Activated CD8-positive, alpha-beta memory T cell treated with anti-CD3 and anti-CD28 coated beads, Interleukin-2, amount 50 U/mL, for 24 hours (primary cell): ENCODE results near the gene FGF22.
"Not testable (repeated sequence)": the region's sequence is repeated elsewhere in the genome, so short reads cannot be mapped to it uniquely, and the experiment has no call there.

Experiments used
- DNase-seq: peaks from one replicate; pipeline ENCODE4 v3.0.0-alpha.2; 2020; ENCODE audit errors: extremely low read depth

Gene FGF22

DNA sequence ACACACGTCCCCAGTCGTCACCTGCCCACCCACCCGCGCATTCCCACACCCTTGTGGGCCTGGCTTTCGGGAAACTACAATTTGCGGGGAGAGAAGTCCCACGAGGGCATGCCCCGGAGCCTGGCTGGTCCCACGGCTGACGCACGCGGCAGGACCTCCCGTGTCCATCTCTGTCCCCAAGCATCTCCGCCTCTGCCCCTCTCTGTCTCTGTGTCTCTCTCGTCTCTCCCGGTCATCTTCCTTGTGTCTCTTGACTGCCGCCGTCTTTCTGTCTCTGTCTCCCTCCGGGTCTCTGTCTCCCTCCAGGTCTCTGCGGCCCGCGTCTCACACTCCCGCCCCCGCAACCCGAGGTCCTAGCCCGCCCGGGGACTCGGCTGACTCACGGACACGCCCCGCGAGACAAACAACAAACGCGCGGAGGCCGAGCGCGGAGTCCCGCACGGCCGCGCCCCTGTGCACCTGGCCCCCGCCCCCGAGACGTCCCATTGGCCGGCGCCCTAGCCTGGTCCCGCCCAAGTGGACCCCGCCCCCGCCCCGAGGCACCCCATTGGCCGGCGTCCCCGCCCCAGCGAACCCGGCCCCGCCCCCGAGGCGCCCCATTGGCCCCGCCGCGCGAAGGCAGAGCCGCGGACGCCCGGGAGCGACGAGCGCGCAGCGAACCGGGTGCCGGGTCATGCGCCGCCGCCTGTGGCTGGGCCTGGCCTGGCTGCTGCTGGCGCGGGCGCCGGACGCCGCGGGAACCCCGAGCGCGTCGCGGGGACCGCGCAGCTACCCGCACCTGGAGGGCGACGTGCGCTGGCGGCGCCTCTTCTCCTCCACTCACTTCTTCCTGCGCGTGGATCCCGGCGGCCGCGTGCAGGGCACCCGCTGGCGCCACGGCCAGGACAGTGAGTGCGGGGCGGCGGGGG is at the start of gene FGF22:
Gene FGF22, plus strand, starts transcription at position 627 of the 908 bp plus-strand sequence. Its CDS starts 47 bp downstream, at position 674.
- peak; percentile 77 for DNase-seq

DNA sequence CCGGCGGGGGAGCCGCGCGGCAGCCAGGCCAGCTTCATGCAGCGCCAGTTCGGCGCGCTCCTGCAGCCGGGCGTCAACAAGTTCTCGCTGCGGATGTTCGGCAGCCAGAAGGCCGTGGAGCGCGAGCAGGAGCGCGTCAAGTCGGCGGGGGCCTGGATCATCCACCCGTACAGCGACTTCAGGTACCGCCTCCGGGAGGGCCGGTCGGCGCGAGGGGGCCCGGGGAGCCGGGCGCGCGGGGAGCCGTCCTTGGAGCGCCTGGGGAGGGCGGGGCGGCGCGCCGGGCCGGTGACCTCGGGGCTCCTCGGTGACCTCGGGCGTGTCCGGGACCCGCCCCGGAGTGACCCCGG is 49.3 kb upstream of the FGF22 start:
- DNase-seq = no peak

DNA sequence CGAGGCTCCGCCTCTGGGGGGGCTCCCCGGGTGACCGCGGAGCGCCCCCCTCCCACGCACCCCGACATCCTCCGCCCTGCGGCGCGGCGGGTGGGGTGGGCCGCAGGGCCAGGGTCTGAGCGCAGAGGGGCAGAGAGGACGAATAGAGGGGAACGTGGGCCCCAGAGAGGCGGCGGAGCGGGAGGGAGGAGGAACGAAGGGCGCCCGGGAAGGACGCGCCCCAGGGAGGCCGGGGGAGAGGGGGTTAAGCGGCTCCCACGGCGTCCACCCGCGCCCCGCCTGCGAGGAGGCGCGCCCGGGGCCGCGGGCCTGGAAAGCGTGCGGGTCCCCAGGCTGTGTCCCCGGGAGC is 49.0 kb upstream of the FGF22 start:
- no peak for DNase-seq

DNA sequence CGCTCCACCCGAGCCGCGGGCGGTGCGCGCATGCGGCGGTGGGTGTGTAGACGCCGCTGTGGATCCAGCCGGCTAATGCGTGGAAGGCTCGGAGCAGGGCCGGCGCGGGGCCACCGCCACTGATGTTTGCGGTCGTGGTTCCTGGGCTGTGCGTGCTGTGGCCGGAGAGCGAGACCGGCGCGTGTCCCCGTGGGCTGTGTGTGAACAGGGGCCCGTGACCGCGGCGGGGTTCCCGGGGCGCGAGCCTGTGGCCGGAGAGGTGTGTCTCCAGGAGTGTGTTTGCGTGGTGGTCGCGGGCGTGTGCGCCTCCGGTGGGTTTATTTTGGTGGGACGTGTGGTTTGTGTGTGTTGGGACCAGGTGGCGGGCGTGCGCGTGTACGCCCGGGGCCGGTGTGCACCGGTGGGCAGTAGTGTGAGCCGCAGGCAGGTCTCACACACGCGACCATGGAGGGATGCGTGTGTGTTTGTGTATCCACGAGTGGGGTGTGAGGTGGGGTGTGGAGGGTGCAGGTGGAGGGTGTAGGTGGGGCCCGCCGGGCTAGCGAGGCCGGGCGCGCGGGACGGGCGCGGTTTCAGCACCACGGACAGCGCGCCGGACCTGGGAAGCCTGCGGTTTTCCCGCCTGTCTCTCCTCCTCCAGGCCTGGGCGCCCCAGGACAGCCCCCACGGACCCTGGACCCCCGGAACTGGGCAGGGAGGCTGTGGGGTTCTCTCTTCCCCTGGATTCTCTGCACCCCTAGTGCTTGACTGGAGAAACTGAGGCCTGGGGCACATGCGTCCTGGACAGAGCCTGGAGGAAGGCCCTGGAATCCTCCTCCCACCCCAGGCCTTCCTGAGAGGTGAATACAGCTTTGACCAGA is 48.4 kb upstream of the FGF22 start:
- no peak for DNase-seq

DNA sequence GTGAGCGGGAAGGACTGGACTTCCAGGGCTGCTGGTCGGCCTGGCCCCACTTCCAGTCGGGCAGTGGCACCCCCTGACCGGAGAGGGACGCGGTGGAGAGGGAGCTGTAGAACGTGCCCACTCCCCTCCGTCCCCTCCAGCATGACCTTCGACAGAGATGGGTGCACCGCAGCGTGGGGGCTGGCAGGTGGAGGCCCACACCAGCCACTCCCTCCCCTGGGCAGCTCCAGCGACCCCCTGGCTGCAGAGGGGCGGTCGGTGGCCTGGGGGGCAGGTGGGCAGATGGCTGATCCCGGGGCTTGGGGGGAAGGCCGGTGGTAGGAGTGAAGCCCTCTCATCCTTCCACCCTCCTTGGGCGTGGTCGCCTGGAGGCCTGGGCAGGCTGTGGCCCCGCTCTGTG is 47.6 kb upstream of the FGF22 start:
- no peak for DNase-seq

DNA sequence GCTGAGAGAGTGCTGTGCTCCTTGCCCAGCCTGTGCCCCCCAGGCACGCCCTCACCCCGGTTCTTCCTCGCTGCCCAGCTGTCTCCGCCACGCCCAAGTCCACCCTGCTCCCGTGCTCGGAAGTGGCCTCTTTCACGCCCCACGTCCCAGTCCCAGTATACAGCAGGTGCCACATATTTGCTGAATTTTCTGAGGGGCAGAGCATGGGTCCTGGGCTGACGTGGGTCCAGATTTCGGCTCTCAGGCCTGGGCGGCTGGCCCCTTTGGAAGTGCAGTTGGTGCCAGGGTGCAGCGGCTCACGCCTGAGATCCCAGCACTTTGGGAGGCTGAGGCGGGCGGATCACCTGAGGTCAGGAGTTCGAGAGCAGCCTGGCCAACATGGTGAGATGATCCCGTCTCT is 46.6 kb upstream of the FGF22 start:
- no peak for DNase-seq

DNA sequence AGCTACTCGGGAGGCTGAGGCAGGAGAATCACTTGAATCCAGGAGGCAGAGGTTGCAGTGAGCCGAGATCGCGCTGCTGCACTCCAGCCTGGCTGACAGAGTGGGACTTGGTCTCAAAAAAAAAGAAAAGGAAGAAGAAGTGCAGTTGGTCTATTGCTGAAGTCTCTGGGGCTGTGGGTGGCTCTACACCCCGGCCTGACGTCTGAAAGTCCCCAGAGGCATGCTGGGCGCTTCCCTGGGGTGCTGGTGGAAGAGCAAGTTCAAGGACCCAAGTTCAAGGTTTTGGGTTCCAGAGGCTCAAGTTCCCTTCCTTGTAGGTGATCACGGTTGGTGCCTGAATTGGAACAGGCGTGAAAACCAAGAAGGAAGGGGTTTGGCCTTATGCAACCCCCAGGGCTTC is 46.2 kb upstream of the FGF22 start:
- DNase-seq = no peak

DNA sequence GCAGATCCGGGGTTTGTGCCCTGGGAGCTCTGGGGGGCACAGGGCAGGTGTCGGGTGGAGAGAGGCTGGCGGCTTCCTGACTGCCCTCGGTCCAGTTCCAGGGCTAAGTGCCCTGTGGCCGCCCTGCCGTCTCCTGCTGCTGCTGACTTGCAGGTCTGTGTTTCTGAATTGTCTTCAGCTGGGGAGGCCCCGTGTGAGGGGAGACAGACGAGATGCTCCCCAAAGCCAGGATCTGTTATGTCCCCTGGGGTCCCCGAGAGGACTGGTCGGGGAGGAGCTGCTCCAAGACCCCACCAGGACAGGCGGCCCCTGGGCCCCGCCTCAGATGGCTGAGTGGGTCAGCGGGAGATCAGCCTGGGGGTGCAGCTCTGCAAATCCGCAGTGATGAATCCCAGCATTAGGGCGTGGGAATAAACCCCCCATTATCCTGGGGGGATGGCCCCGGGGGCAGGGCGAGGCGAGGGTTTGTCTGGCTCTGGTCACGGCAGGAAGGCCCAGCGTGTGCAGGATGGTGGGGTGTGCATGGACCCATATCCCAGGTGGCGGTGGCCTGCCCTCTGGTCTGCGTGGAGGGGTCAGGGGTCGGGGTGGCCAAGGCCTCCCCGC is 45.3 kb upstream of the FGF22 start:
- DNase-seq = no peak

DNA sequence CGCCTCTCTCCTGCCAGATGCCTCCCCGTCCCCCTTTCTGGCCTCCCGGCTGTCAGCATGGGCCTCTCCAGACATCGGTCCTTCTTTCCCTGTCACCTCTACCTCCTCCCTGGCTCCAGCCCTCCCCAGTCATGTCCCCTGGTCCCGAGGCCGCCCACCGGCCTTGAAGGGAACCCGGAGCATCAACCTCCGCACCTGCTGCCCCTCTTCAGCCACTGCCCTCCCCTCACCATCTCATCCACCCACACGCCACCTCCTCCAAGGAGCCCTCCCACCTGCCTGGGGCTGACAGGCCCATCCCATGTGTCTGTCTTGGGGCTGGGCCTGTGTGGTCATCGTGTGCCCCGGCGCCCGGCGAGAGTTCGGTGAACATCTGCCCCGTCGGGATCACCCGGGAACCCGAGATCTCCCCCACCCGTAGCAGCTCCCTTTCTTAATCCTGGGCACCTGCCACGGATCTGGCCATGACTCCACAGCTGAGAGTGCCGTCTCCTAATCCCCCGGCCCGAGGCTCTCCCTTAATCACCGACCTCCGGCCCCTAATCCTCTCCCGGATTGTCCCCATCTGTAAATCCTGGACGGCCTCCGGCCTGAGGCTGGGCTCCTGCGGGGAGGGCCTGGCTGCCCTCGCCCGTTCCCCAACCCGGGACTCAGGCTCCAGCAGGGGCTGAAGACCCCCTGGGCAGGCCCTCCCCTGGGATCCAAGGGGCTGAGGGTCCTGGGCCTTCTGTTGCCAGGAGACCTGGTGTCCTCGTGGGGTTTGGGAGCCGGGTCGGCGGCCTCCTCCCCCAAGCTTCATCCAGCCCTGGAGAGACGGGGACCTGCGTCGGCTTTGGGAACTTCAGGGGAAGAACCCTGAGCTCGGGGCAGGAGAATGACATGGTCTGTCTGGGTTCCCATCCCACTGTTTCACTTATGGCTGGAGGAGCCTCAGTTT is 44.1 kb upstream of the FGF22 start:
- DNase-seq = no peak

DNA sequence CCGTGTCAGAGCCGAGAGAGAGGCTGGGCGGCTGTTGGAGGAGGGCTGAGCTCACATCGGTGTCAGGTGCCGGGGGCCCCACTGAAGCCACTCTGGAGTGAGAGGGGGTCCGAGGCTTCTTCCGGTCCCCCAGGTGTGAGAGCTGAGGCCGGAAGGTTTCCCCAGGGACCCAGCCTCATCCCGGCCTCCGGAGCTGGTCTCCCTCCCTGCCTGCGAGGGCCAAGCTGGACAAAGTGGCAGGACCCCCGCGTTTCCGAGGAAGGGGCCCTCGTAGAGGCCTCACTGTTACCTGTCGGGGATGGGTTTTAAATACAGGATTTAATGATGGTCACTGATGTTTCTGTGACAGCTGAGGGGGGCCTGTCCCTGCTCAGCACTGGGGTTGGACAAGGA is 43.4 kb upstream of the FGF22 start:
- no peak for DNase-seq

DNA sequence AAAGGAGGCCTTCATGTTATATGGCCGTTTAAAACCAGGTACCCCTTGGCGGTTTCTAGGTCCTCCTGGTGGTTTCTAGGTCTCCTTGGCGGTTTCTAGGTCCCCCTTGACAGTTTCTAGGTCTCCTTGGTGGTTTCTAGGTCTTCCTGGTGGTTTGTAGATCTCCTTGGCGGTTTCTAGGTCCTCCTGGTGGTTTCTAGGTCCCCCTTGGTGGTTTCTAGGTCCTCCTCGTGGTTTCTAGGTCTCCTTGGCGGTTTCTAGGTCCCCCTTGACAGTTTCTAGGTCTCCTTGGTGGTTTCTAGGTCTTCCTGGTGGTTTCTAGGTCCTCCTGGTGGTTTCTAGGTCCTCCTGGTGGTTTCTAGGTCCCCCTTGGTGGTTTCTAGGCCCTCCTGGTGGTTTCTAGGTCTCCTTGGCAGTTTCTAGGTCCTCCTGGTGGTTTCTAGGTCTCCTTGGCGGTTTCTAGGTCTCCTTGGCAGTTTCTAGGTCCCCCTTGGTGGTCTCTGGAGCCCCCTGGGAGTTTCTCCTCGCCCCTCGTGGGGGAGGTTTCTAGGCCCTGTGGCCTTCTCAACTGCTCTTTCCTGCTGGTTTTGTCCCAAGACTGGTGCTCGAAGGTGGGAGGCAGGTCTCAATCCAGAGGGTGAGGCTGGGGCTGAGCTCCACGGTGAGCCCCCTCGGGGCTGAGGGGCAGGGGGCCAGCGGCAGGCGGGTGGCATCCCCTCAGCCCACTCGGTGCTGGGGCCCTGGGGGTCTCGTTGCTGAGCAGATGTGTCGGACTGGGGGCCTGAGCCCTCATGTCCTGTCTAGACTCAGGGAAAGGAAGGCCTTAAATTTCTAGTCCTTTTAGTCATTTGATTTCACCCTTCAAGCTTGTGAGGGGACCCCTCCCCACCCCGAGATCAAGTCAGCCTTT is 42.0 kb upstream of the FGF22 start:
- no peak for DNase-seq

DNA sequence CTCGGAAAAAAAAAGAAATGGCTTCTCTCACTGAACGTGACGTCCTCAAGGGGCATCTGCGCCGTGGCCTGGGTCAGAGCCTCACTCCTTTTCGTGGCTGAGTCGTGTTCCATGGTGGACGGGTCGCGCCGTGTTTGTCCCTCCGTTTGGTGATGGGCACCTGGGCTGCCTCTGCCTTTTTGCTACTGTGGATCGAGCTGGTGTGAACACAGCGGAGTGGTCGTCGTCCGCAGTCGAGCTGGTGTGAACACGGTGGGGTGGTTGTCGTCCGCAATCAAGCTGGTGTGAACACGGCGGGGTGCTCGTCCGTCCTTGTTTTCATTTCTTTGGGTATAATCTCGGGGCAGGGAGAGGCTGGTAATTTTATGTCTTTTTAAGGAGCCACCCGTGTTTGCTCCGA is 38.4 kb upstream of the FGF22 start:
- no peak for DNase-seq

DNA sequence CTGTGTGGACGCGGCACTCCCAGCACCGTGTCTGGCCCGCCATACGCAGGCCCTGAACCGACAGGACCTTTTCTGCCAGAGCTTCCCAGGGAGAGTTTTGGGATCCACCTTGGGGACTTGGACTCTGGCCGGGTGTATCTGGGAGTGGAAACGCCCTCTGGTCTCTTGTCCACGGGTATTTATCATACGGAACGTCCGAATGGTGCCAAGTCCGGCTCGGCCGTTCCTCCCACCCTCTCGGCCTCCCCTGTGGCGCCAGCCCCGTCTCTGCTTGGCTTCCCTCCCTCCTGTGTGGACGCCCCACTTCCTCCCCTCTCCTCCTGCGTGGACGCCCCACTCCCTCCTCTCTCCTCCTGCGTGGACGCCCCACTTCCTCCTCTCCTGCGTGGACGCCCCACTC is 37.9 kb upstream of the FGF22 start:
- DNase-seq = no peak

DNA sequence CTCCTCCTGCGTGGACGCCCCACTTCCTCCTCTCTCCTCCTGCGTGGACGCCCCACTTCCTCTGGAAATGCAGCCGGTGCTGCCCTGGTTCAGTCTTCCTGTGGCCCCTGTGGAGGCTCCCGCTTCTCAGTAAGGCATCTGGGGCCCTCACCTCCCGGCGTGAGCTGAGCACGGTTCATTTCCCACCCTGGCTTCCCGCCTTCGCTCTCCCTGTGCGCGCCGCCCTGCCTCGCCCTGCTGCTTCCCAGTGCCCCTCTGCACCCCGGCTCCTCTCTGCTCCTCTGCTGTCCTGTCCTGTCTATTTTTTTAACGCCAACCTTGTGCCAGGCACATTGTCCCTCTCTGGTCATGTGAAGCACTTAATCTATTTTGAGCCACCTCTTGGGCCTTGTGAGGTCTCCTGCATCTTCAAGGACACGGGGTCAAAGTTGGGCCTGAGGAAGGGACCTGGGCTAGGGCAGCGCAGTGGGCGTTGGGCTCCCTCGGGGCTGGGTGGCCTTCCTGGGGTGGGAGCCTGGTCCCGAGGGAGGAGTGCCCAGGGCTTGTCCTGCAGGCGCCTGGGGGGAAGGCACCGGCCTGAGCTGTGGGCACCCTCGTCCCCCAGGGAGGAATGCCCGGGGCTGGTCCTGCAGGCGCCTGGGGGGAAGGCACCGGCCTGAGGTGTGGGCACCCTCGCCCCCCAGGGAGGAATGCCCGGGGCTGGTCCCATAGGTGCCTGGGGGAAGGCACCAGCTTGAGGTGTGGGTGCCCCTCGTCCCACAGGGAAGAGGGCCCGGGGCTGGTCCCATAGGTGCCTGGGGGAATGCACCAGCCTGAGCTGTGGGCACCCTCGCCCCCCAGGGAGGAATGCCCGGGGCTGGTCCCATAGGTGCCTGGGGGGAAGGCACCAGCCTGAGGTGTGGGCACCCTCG is 37.0 kb upstream of the FGF22 start:
- no peak for DNase-seq

DNA sequence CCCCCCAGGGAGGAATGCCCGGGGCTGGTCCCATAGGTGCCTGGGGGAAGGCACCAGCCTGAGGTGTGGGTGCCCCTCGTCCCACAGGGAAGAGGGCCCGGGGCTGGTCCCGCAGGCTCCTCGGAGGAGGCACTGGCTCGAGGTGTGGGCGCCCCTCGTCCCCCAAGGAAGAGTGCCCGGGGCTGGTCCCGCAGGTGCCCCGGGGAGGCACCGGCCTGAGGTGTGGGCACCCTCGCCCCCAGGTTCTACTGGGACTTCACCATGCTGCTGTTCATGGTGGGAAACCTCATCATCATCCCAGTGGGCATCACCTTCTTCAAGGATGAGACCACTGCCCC is 36.4 kb upstream of the FGF22 start:
- DNase-seq = not testable (repeated sequence)

DNA sequence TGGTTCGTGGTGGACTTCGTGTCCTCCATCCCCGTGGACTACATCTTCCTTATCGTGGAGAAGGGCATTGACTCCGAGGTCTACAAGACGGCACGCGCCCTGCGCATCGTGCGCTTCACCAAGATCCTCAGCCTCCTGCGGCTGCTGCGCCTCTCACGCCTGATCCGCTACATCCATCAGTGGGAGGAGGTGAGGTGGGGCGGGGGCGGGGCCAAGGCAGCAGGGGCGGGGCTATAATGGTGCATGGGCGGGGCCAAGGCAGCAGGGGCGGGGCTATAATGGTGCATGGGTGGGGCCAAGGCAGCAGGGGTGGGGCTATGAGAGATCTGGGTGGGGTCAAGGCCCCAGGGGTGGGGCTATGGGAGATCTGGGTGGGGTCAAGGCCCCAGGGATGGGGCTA is 35.9 kb upstream of the FGF22 start:
- not testable (repeated sequence) for DNase-seq

DNA sequence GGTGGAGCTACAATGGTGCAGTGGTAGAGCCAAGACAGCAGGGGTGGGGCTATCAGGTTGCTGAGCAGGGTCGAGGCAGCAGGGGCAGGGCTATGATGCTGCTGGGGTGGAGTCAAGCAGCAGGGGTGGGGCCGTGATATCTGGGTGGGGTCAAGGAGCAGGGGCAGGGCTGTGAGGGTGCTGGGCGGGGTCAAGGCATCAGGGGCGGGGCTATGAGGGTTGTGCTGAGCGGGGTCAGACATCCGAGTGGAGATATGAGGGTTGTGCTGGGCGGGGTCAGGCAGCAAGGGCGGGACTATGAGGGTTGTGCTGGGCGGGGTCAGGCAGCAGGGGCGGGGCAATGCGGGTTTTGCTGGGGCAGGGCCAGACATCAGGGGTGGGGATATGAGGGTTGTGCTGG is 35.3 kb upstream of the FGF22 start:
- no peak for DNase-seq

DNA sequence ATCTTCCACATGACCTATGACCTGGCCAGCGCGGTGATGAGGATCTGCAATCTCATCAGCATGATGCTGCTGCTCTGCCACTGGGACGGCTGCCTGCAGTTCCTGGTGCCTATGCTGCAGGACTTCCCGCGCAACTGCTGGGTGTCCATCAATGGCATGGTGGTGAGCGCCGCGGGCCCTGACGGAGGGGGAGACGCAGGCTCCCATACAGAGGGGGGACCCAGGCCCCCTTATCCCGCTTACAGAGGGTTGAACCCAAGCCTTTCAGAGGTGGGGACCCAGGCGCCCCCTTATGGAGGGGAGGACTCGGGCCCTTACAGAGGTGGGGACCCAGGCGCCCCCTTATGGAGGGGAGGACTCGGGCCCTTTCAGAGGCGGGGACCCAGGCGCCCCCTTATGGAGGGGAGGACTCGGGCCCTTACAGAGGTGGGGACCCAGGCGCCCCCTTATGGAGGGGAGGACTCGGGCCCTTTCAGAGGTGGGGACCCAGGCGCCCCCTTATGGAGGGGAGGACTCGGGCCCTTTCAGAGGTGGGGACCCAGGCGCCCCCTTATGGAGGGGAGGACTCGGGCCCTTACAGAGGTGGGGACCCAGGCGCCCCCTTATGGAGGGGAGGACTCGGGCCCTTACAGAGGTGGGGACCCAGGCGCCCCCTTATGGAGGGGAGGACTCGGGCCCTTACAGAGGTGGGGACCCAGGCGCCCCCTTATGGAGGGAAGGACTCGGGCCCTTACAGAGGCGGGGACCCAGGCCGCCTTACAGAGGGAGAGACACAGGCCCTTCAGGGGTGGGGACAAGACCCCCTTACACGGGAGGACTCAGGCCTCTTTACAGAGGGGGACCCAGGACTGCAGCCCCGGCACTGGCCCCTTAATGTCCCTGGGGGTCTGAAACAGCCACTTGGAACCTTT is 34.4 kb upstream of the FGF22 start:
- DNase-seq = not testable (repeated sequence)
